ENCODE data around the gene KIF5C.

KIF5C gene

GRCh38 chr2:148887350-148888002 lies 12.4 kb downstream of the KIF5C start:
- no peak for DNase-seq

GRCh38 chr2:148888003-148888501 lies 13.0 kb downstream of the KIF5C start:
- peak; percentile 54 for DNase-seq

GRCh38 chr2:148888986-148889385 lies 14.0 kb downstream of the KIF5C start:
- no peak for DNase-seq

GRCh38 chr2:148893906-148894305 lies 18.9 kb downstream of the KIF5C start:
- no peak for DNase-seq

- DNase-seq, result no peak
Observed at GRCh38 chr2:148896136-148896535, 21.1 kb downstream of the KIF5C start.

GRCh38 chr2:148899638-148900318 lies 24.8 kb downstream of the KIF5C start:
- no peak for DNase-seq

- no peak for DNase-seq
Observed at GRCh38 chr2:148900350-148900837, 25.4 kb downstream of the KIF5C start.

GRCh38 chr2:148901142-148901541 lies 26.1 kb downstream of the KIF5C start:
- no peak for DNase-seq

GRCh38 chr2:148902798-148903197 lies 27.8 kb downstream of the KIF5C start:
- DNase-seq, result no peak

- DNase-seq, result no peak
Observed at GRCh38 chr2:148903294-148903693, 28.3 kb downstream of the KIF5C start.

- no peak for DNase-seq
Observed at GRCh38 chr2:148903979-148904378, 29.0 kb downstream of the KIF5C start.

- DNase-seq, result no peak
Observed at GRCh38 chr2:148906124-148906523, 31.1 kb downstream of the KIF5C start.

GRCh38 chr2:148907085-148907785 lies 32.2 kb downstream of the KIF5C start:
- DNase-seq, result no peak

- DNase-seq, result no peak
Observed at GRCh38 chr2:148909114-148909513, 34.1 kb downstream of the KIF5C start.

- DNase-seq, result no peak
Observed at GRCh38 chr2:148913061-148913460, 38.0 kb downstream of the KIF5C start.

GRCh38 chr2:148913492-148913891 lies 38.5 kb downstream of the KIF5C start:
- no peak for DNase-seq

- no peak for DNase-seq
Observed at GRCh38 chr2:148914463-148914862, 39.4 kb downstream of the KIF5C start.

- no peak for DNase-seq
Observed at GRCh38 chr2:148917431-148917830, 42.4 kb downstream of the KIF5C start.

GRCh38 chr2:148918554-148918953 lies 43.5 kb downstream of the KIF5C start:
- DNase-seq, result no peak

- no peak for DNase-seq
Observed at GRCh38 chr2:148920559-148920958, 45.5 kb downstream of the KIF5C start.

GRCh38 chr2:148922062-148922461 lies 47.0 kb downstream of the KIF5C start:
- DNase-seq, result no peak

- DNase-seq, result no peak
Observed at GRCh38 chr2:148922776-148923475, 47.9 kb downstream of the KIF5C start.
